Measurements from ENCODE around the gene TAS2R10.

DNA sequence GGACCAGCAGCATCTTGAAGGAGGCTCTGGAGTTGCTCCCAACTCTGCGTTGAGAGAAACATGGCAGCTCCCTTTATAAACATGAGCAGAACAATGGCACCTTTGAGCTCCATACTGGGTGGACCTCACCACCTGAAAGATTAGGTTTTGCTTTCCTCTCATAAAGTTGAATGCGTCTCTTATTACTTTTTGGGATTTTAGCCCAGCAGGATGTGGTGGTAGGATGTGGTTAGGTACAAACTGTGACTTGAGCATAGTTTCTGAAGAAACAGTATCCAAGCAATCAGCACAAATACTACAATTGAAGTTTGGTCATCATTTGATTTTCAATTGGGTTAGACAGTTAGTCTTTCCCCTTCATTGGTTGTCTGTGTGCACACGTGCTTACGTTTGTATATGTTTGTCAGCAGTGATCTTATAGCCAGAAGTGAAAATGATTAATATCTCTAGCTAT is 23.3 kb upstream of the TAS2R10 start, which contains the start of gene PRR4:
- no peak for TF ChIP-seq ZC3H10 (CRISPR knock-in tag; IDR thresholded peaks at IDR 0.05)
- TF ChIP-seq, protein P1, sequence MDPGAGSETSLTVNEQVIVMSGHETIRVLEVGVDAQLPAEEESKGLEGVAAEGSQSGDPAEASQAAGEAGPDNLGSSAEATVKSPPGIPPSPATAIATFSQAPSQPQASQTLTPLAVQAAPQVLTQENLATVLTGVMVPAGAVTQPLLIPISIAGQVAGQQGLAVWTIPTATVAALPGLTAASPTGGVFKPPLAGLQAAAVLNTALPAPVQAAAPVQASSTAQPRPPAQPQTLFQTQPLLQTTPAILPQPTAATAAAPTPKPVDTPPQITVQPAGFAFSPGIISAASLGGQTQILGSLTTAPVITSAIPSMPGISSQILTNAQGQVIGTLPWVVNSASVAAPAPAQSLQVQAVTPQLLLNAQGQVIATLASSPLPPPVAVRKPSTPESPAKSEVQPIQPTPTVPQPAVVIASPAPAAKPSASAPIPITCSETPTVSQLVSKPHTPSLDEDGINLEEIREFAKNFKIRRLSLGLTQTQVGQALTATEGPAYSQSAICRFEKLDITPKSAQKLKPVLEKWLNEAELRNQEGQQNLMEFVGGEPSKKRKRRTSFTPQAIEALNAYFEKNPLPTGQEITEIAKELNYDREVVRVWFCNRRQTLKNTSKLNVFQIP (CRISPR knock-in tag; IDR thresholded peaks at IDR 0.05; ENCODE audit: borderline replicate concordance, low read depth): no peak
